Measurements from ENCODE around the gene IL22RA1.
A peak's percentile ranks its signal among the peaks of the same experiment; 100 is the strongest.

- TF ChIP-seq CTCF (IDR thresholded peaks at IDR 0.05; ENCODE audit: low read length) (peak; percentile 38; the same call in 1 of the 2 replicates), EZH2 (IDR thresholded peaks at IDR 0.05; ENCODE audit: borderline replicate concordance, low read length) (no peak)
Measured at GRCh38 chr1:24111996-24112779, 30.8 kb downstream of the IL22RA1 start, which contains the start of gene MYOM3.
